B cell (primary cell): Measurements from ENCODE around the gene MESD. TPM values are rescaled to one million over a fixed set of nuclear protein-coding genes. Genes with fewer than 3 reads are reported as not detected.

Experiments used
- ATAC-seq: fragments of 200-7000 bp; cut with Tn5 transposase; one replicate; pipeline ENCODE4 v1.10.0; 2021; ENCODE audit warnings: low read depth, mild to moderate bottlenecking, moderate number of reproducible peaks, moderate library complexity
- CTCF ChIA-PET: fragments of 350-600 bp; sonication (Branson Sonifier 250); formaldehyde crosslinking; loops from one replicate; lab custom pipeline; 2021; ENCODE audit warnings: antibody characterized with exemption, inconsistent platforms; lab: Charles Lee
- POLR2A ChIA-PET: fragments of 350-600 bp; sonication (Branson Sonifier 250); formaldehyde crosslinking; loops from one replicate; lab custom pipeline; 2021; ENCODE audit warnings: antibody characterized with exemption; lab: Charles Lee
- DNase-seq: peaks from one replicate; pipeline ENCODE4 v3.0.0; 2013
- H2AFZ ChIP-seq: 2 replicates; pipeline ENCODE4 v1.6.1; 2012; ENCODE audit warnings: mild to moderate bottlenecking, low read depth, low read length; ENCODE audit not compliant: insufficient read depth, poor library complexity, severe bottlenecking
- H3K27ac ChIP-seq, 2 donors: 1 replicate in 1 of 2; 2 replicates in 1 of 2; pipeline ENCODE4 v1.5.1; 2012 to 2013; ENCODE audit warnings: low read length in 2 of 2, mild to moderate bottlenecking in 2 of 2, moderate library complexity in 1 of 2
- H3K27me3 ChIP-seq, 4 experiments: fragments of 200-600 bp in 1 of 4; sonication (generic) in 1 of 4; replicated peaks in 1 of 4; 1 replicate in 2 of 4; 2 replicates in 2 of 4; pipeline versions ENCODE4 v1.6.1 to v1.7.0; 2013 to 2016; ENCODE audit warnings: low read length in 3 of 4, mild to moderate bottlenecking in 2 of 4, mixed read lengths in 1 of 4, moderate library complexity in 1 of 4; ENCODE audit not compliant: insufficient read depth in 4 of 4, control insufficient read depth in 3 of 4; ENCODE audit errors: control extremely low read depth in 1 of 4
- H3K36me3 ChIP-seq, 2 experiments: replicated peaks in 1 of 2; 1 replicate in 1 of 2; 2 replicates in 1 of 2; pipeline versions ENCODE4 v1.6.1 to v1.7.1; 2013; ENCODE audit warnings: low read length in 1 of 2; ENCODE audit not compliant: insufficient read depth in 2 of 2, control insufficient read depth in 1 of 2; ENCODE audit errors: control extremely low read depth in 1 of 2, extremely low read depth in 1 of 2
- H3K4me1 ChIP-seq, 2 donors: fragments of 200-600 bp in 1 of 2; sonication (generic) in 1 of 2; 1 replicate in 1 of 2; 2 replicates in 1 of 2; pipeline versions ENCODE4 v1.5.1 to v1.6.1; 2013 to 2017; ENCODE audit warnings: low read length in 2 of 2; ENCODE audit not compliant: control insufficient read depth in 2 of 2, insufficient read depth in 2 of 2
- H3K4me2 ChIP-seq: replicated peaks from 2 replicates; pipeline ENCODE3; 2012; ENCODE audit warnings: mild to moderate bottlenecking, low read depth, low read length; ENCODE audit not compliant: poor library complexity, severe bottlenecking
- H3K4me3 ChIP-seq, 5 experiments: fragments of 200-600 bp in 1 of 5; sonication (generic) in 1 of 5; 1 replicate in 3 of 5; 2 replicates in 2 of 5; pipeline versions ENCODE4 v1.5.1 to v1.7.0; 2011 to 2016; ENCODE audit warnings: low read length in 4 of 5, mild to moderate bottlenecking in 4 of 5, low read depth in 2 of 5, control low read depth in 1 of 5, moderate library complexity in 1 of 5; ENCODE audit not compliant: insufficient read depth in 1 of 5; ENCODE audit errors: control extremely low read depth in 1 of 5, extremely low read depth in 1 of 5
- H3K79me2 ChIP-seq: fragments of 200-600 bp; sonication (generic); one replicate; pipeline ENCODE4 v1.6.0; 2016; ENCODE audit warnings: low read length; ENCODE audit not compliant: control insufficient read depth, insufficient read depth
- H3K9ac ChIP-seq: fragments of 200-600 bp; sonication (generic); 2 replicates; pipeline ENCODE4 v1.6.1; 2017; ENCODE audit warnings: mild to moderate bottlenecking, low read length, moderate library complexity
- H3K9me3 ChIP-seq, 3 donors: one replicate each; pipeline versions ENCODE4 v1.6.1 to v1.7.1; 2013; ENCODE audit warnings: low read length in 2 of 3; ENCODE audit not compliant: control insufficient read depth in 2 of 3, insufficient read depth in 1 of 3; ENCODE audit errors: control extremely low read depth in 1 of 3
- H4K20me1 ChIP-seq: 2 replicates; pipeline ENCODE4 v1.6.0; 2012; ENCODE audit warnings: mild to moderate bottlenecking, low read length; ENCODE audit not compliant: insufficient read depth, control insufficient read depth, poor library complexity, severe bottlenecking
- H3K27ac Mint-ChIP-seq: one replicate; pipeline ENCODE4 v1.8.0; 2021; ENCODE audit warnings: mixed read lengths
- H3K27me3 Mint-ChIP-seq: one replicate; pipeline ENCODE4 v1.8.0; 2021; ENCODE audit warnings: mixed read lengths
- H3K4me1 Mint-ChIP-seq: one replicate; pipeline ENCODE4 v1.8.0; 2021; ENCODE audit warnings: mixed read lengths
- H3K4me3 Mint-ChIP-seq: one replicate; pipeline ENCODE4 v1.8.0; 2021; ENCODE audit warnings: mixed read lengths
- H3K9me3 Mint-ChIP-seq: one replicate; pipeline ENCODE4 v1.8.0; 2022; ENCODE audit warnings: mixed read lengths; ENCODE audit not compliant: insufficient read depth
- EZH2 ChIP-seq: IDR thresholded peaks from 2 replicates; pipeline ENCODE4 v1.6.1; 2012; ENCODE audit warnings: borderline replicate concordance, low read depth, mild to moderate bottlenecking, moderate library complexity, low read length; ENCODE audit not compliant: insufficient read depth, poor library complexity, severe bottlenecking
- WGBS: methylation state at CpG from one replicate; pipeline ENCODE4 v1.1.5; 2013; ENCODE audit warnings: missing lambda C conversion rate; ENCODE audit not compliant: insufficient coverage; 5-methylcytosine and 5-hydroxymethylcytosine counted together
- intact Hi-C: fragments of 100-400 bp; cut with micrococcal nuclease; formaldehyde crosslinking; loops from one replicate; pipeline ENCODE4 v1.10.0; 2022
- polyA plus RNA-seq: library from polyadenylated mRNA; depleted of rRNA; stranded (reverse); fragments of >200 nt; gene quantifications from 2 replicates; pipeline ENCODE4 v1.2.3, GENCODE V29; 2012
- total RNA-seq, 2 donors: library from RNA; stranded (reverse); fragments of 120-200 nt in 1 of 2; gene quantifications; 1 replicate in 1 of 2; 2 replicates in 1 of 2; pipeline versions ENCODE4 v1.2.3 to v1.2.4, GENCODE V29; 2013 to 2022
- TF ChIP-seq, protein P1 (sequence below): fragments of 200-600 bp; IDR thresholded peaks from one replicate; pipeline ENCODE4 v1.8.0; 2022; ENCODE audit warnings: antibody characterized with exemption, mild to moderate bottlenecking

The MESD gene
- total and polyA plus RNA-seq, 2 donors (not counting 1 experiment from before 2014, with no cell fraction given) = 7.9 to 35.3 TPM

GRCh38 chr15:80972276-80972675, 17.3 kb downstream of the MESD start:
- H2AFZ ChIP-seq = no peak overlapping the region
- DNase-seq = no peak
- H3K4me1 ChIP-seq = peaks cover under 1 to 2% of the 10 kb centered on the region in 2 donors
- no peak for ATAC-seq
- H3K27me3 ChIP-seq = no peaks in the 10 kb centered on the region
- no peak overlapping the region for H3K4me3 ChIP-seq
- peaks cover 0 to 23% of the 10 kb centered on the region in 2 experiments for H3K36me3 ChIP-seq
- TF ChIP-seq, protein P1, sequence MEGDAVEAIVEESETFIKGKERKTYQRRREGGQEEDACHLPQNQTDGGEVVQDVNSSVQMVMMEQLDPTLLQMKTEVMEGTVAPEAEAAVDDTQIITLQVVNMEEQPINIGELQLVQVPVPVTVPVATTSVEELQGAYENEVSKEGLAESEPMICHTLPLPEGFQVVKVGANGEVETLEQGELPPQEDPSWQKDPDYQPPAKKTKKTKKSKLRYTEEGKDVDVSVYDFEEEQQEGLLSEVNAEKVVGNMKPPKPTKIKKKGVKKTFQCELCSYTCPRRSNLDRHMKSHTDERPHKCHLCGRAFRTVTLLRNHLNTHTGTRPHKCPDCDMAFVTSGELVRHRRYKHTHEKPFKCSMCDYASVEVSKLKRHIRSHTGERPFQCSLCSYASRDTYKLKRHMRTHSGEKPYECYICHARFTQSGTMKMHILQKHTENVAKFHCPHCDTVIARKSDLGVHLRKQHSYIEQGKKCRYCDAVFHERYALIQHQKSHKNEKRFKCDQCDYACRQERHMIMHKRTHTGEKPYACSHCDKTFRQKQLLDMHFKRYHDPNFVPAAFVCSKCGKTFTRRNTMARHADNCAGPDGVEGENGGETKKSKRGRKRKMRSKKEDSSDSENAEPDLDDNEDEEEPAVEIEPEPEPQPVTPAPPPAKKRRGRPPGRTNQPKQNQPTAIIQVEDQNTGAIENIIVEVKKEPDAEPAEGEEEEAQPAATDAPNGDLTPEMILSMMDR = no peak
- TF ChIP-seq EZH2 = no peak
- CTCF ChIA-PET = interaction anchor here (1.2 to 7.2 kb wide), 2 partner anchors 24 to 516 kb away, joined by 3 to 102 read pairs; no protein-coding TSS in a partner anchor
- H3K9me3 ChIP-seq = no peaks in the 10 kb centered on the region
- Mint-ChIP-seq H3K9me3 (no peaks in the 10 kb centered on the region), H3K27ac (no peak overlapping the region), H3K27me3 (no peaks in the 10 kb centered on the region), H3K4me3 (no peak overlapping the region), H3K4me1 (peaks cover 14% of the 10 kb centered on the region)
- H3K27ac ChIP-seq = no peak overlapping the region
- no peak overlapping the region for H3K9ac ChIP-seq
- H3K79me2 ChIP-seq = peaks cover 44% of the 10 kb centered on the region
- peaks cover 36% of the 10 kb centered on the region for H4K20me1 ChIP-seq
- WGBS = 100% methylated on average over 2 of the region's 3 CpGs
- H3K4me2 ChIP-seq = no peak overlapping the region
- intact Hi-C loops = loop anchor here (5.0 kb wide), 1 partner anchor 195 kb away; the partner anchor contains the start of gene CEMIP
- POLR2A ChIA-PET = no interaction called here

DNA sequence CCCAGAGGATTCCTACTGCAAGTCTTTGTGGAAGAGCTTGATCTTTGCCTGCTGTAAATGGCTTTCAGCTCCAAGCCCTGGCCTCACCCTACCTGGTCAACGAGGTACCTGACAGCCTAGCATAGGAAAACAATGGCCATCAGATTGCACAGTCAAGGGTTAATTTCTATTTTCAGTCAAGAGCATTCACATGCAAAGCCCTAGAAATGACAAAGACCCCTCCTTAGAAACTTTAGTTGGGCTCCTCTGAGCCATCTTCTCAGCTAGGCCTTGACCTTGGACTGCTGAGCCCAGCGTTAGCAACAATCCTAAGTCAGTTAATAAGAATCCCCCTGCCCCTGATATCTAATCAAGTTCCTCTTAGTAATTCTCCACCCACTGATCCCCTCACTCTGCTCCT, 18.5 kb downstream of the MESD start:
- Histone ChIP-seq H3K27me3 (no peaks in the 10 kb centered on the region), H2AFZ (no peak overlapping the region), H3K36me3 (peaks cover 0 to 20% of the 10 kb centered on the region in 2 experiments), H3K4me2 (no peak overlapping the region), H3K79me2 (peaks cover 34% of the 10 kb centered on the region), H3K27ac (no peak overlapping the region), H3K9me3 (no peaks in the 10 kb centered on the region), H3K4me1 (no peaks in the 10 kb centered on the region), H3K9ac (no peak overlapping the region), H4K20me1 (peaks cover 25% of the 10 kb centered on the region), H3K4me3 (no peak overlapping the region)
- Mint-ChIP-seq H3K27ac (no peak overlapping the region), H3K9me3 (no peaks in the 10 kb centered on the region), H3K27me3 (no peaks in the 10 kb centered on the region), H3K4me3 (no peak overlapping the region), H3K4me1 (peaks cover 7% of the 10 kb centered on the region)
- 93% methylated on average over 2 of the region's 2 CpGs for WGBS
- TF ChIP-seq, protein P1 = no peak
- no peak for TF ChIP-seq EZH2
- no peak for DNase-seq
- no peak for ATAC-seq
- intact Hi-C loops = loop anchor here (5.0 kb wide), 1 partner anchor 194 kb away; the partner anchor contains the start of gene CEMIP
- CTCF ChIA-PET = interaction anchor here (1.2 to 7.2 kb wide), 7 partner anchors 23 to 522 kb away, joined by 3 to 102 read pairs (median 8); no protein-coding TSS in a partner anchor
- POLR2A ChIA-PET = no interaction called here
